Measurements from ENCODE around the gene ORC1.

DNA sequence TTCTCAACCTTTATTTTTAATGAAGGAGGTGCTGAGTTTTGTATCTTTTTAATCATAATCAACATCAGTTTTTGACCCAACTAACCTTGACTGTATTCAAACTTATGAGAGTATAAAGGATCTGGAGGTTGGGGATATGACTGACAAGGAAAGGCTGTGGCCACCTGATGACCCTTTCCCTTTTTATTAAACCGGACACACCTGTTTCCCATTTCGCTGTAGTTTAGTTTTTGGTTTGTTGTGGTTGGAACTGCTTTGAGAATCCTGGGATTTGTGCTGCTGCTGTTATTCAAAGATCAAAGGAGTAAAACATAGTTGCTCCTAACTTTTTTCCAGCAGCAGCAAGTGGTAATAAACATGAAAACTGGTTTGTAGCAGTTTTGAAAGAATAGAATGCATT, 12.6 kb upstream of the ORC1 start:
- TF ChIP-seq EP300 (IDR thresholded peaks at IDR 0.05; ENCODE audit: borderline replicate concordance in 1 of 2, low read depth in 2 of 2, low read length in 2 of 2) = no peak
- no peak for TF ChIP-seq POLR2A (IDR thresholded peaks at IDR 0.05; ENCODE audit: control extremely low read depth in 1 of 2, low read depth in 2 of 2, low read length in 2 of 2)
- TF ChIP-seq JUND (IDR thresholded peaks at IDR 0.05; ENCODE audit: low read length) = no peak
- no peak for TF ChIP-seq SP1 (IDR thresholded peaks at IDR 0.05; ENCODE audit: low read depth, low read length)
- TF ChIP-seq, protein P1, sequence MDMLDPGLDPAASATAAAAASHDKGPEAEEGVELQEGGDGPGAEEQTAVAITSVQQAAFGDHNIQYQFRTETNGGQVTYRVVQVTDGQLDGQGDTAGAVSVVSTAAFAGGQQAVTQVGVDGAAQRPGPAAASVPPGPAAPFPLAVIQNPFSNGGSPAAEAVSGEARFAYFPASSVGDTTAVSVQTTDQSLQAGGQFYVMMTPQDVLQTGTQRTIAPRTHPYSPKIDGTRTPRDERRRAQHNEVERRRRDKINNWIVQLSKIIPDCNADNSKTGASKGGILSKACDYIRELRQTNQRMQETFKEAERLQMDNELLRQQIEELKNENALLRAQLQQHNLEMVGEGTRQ (IDR thresholded peaks at IDR 0.05; ENCODE audit: low read length) = no peak
- TF ChIP-seq, protein P2, sequence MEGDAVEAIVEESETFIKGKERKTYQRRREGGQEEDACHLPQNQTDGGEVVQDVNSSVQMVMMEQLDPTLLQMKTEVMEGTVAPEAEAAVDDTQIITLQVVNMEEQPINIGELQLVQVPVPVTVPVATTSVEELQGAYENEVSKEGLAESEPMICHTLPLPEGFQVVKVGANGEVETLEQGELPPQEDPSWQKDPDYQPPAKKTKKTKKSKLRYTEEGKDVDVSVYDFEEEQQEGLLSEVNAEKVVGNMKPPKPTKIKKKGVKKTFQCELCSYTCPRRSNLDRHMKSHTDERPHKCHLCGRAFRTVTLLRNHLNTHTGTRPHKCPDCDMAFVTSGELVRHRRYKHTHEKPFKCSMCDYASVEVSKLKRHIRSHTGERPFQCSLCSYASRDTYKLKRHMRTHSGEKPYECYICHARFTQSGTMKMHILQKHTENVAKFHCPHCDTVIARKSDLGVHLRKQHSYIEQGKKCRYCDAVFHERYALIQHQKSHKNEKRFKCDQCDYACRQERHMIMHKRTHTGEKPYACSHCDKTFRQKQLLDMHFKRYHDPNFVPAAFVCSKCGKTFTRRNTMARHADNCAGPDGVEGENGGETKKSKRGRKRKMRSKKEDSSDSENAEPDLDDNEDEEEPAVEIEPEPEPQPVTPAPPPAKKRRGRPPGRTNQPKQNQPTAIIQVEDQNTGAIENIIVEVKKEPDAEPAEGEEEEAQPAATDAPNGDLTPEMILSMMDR (IDR thresholded peaks at IDR 0.05; ENCODE audit: control extremely low read depth in 1 of 3, insufficient read depth in 1 of 3, low read depth in 1 of 3, low read length in 3 of 3) = no peak
- no peak for TF ChIP-seq KDM5A (IDR thresholded peaks at IDR 0.05; ENCODE audit: low read length)
- TF ChIP-seq SIRT6 (IDR thresholded peaks at IDR 0.05; ENCODE audit: low read length) = no peak
- no peak for TF ChIP-seq BRCA1 (IDR thresholded peaks at IDR 0.05; ENCODE audit: low read depth, low read length)
- TF ChIP-seq EZH2 (IDR thresholded peaks at IDR 0.05; ENCODE audit: low read depth, low read length, severe bottlenecking) = no peak
- TF ChIP-seq TAF1 (IDR thresholded peaks at IDR 0.05; ENCODE audit: low read depth, low read length) = no peak
- no peak for TF ChIP-seq RFX5 (IDR thresholded peaks at IDR 0.05; ENCODE audit: borderline replicate concordance, low read depth, low read length)
- no peak for TF ChIP-seq CEBPB (IDR thresholded peaks at IDR 0.05; ENCODE audit: low read depth, low read length)
